Choroid plexus epithelial cell (primary cell): ENCODE results near the gene GSAP.
A peak's percentile ranks its signal among the peaks of the same experiment; 100 is the strongest.

ENCODE experiments used
- DNase-seq: peaks from one replicate; pipeline ENCODE4 v3.0.0-alpha.2; 2010; ENCODE audit warnings: low read depth
- H3K4me3 ChIP-seq: 2 replicates; pipeline ENCODE4 v1.5.1; 2011; ENCODE audit warnings: low read depth, mild to moderate bottlenecking, control low read depth, low read length, moderate library complexity
- TF ChIP-seq, protein P1 (sequence below): conservative IDR thresholded peaks from 2 replicates; pipeline ENCODE4 v1.5.1; 2011; ENCODE audit warnings: low read depth, mild to moderate bottlenecking, control low read depth, inconsistent platforms, low read length, moderate library complexity

The GSAP gene

DNA sequence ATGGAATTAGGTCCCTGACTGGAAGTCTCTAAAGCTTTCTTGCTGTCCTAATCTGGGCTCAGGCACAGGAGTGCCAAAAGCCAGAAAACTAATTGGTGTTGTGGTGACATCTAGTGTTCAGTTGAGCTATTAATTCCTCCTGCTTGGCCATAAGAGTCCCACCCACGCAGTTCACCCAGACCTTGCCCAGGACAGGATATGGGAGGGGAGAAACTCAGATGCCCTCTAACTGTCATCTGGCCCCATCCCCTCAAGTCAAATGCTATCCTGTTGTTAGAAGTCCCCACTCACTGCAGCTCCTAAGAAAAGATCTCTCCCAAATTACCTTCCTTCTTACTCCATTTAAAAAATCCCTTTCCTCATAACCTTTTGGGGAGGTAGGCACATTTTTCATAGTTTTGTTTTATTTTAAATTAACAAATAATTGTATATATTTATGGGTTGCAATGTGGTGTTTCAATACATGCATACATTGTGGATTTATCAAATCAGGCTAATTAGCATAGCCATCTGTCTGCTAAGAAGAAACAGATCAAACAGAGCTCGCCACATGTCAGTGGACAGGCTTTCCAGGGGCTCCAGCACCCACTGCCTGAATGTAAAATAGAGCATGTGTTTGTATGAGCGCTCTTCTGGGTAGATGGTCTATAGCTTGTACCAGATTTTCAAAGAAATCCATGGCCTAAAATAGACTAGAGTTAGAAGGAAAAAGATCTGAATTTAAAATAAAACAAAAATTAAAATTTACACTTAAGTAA, 84.0 kb downstream of the GSAP start:
- DNase-seq: peak; percentile 95
- H3K4me3 ChIP-seq: no peak overlapping the region
- TF ChIP-seq, protein P1, sequence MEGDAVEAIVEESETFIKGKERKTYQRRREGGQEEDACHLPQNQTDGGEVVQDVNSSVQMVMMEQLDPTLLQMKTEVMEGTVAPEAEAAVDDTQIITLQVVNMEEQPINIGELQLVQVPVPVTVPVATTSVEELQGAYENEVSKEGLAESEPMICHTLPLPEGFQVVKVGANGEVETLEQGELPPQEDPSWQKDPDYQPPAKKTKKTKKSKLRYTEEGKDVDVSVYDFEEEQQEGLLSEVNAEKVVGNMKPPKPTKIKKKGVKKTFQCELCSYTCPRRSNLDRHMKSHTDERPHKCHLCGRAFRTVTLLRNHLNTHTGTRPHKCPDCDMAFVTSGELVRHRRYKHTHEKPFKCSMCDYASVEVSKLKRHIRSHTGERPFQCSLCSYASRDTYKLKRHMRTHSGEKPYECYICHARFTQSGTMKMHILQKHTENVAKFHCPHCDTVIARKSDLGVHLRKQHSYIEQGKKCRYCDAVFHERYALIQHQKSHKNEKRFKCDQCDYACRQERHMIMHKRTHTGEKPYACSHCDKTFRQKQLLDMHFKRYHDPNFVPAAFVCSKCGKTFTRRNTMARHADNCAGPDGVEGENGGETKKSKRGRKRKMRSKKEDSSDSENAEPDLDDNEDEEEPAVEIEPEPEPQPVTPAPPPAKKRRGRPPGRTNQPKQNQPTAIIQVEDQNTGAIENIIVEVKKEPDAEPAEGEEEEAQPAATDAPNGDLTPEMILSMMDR: peak; percentile 80

DNA sequence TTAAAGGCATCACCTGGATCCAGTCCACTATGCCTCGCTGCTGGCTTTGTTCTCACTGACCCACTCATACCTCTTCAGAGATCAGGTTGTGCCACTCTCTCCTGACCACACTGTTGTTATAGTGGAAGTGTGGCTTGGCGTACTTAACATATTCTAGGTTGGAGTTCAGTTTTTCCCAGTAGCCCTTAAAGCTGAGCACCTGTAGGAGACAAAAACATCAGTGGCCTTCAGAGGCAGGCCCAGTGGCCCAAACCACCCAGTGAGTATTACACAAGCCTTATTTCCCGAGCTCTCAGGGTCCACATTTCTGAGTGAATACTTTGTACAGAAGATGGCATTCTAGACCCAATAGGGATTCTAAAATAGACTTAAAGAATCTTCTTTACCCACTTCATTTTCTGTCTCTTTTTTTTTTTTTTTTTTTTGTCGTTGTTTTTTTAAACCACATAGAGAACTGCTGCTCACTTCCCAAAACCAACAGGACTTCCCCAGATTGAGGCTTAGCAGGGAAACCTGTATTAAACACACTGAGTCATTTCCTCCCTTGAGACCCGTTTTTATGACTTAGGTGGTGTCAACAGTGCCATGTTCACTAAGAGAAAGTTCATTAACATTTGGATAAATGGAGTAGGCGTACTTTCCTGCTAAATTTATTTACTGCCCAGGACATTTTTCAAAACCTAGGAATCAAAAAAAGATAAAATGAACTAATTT, 85.8 kb downstream of the GSAP start:
- H3K4me3 ChIP-seq: no peak overlapping the region
- no peak for DNase-seq
- TF ChIP-seq, protein P1: no peak

DNA sequence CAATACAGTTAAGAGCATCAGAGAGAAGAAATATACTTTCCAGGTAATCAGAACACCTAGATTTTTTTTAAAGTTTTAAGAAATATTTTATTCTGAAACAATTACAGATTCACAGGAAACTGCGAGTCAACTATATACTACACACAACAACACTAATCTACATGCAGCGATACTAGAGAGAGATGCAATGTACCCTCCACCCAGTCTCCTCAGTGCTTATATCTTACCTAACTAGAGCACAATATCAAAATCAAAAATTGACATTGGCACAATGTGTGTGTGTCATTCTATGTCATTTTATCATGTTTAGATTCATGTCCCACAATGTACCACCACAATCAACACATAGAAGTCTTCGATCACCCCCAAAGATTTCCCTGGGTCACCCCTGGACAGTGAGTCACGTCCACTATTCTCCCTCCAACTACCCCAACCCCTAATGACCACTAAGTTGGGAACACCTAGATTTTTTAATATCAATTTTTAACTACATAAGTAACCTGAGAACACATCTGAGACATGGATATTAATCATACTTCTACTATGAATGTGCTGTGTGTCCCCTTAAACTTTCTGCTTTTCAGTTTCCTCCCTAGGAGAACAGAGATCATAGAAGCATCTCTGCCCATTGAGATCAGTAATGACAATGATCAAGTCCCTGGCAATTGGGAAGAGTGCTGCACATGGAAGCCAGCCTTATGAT, 86.5 kb downstream of the GSAP start:
- TF ChIP-seq, protein P1: no peak
- DNase-seq: no peak
- no peak overlapping the region for H3K4me3 ChIP-seq

DNA sequence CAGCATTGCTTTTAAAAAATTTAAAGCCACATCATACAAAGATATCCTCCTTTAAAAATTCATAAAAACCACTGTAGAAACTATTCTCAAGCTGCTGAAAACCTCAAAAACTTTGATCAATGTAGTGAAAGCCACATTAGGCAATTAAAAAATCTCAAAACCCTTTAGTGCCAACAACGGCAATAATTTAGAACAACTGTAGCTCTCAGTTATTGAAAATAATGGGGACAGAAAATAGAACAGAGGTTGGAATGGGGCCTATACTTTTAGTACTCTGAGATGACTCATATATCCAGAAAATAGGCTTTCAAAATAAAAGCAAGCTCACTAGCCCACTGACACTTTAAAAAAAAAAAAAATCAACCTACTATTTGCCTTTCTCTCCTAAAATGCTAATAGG, 87.5 kb downstream of the GSAP start:
- H3K4me3 ChIP-seq: no peak overlapping the region
- TF ChIP-seq, protein P1: no peak
- peak; percentile 49 for DNase-seq

DNA sequence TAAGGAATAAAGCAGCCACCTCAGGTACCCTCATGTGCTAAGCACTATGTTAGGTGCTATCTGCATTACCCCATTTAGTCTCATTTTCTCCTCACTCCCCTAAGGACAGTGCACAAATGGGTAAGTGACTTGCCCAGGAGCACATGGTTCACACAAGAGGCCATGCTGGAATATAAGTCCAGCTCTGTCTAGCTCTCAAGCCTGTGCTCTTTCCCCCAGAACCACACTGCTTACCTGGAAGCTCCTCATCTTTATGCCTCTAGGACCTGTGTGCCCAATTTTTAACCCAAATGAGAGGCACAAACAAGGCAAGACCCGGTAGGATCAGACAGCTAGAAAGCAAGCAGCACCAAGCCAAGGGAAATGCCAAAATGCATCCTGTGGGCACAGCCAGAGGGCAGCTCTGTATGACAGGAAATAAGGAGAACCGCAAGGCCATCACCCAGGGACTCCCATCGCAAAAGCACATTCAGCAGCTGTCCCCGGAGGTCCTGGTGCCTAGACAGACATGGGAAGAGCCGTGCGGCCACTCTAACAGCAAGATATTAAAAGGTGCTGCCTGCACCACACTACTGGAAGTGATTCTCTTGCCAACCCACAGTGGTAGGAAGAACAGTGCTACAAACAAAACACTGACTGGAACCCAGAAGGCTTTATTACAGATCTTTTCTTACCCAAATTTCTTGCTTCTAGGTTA, 88.1 kb downstream of the GSAP start:
- no peak overlapping the region for H3K4me3 ChIP-seq
- DNase-seq: no peak
- TF ChIP-seq, protein P1: no peak

DNA sequence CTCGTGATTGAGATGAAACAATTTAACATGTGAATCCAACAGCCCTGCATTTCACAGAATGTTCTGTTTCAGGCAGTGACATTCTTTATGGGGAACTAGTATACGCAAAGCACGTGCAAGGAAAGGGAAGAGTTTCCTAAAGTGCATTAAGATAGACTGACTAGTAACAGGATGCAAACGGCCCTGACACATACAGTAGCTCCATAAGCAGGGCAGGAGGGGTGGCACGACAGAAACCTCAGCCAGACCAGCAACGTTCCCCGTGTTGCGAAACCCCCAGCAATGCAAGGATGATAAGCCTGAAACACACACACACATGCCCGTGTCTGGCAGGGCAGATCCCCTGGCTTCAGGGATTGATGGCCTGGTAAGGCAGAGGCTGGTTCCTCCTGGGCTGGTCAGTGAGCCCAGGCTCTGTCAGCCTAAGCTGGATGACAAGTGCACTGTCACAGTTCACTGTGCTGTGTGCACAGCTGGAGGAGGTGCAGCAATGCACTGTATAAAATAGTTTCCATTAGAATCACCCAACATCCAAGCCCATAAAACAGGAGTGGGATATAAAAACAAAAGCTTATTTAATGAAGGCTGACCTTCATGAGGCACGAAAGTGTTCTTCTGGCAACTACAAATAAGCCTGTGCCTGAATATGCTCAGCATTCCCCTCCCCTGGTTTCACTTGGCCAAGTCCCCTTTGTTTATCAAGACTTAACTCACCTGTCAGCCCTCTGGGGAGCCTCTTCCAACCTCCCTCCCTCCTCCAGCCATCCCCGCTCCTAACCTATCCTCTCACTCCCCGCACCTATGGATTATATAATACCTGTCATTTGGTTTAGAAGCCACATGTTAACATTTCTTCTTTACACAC, 88.8 kb downstream of the GSAP start:
- TF ChIP-seq, protein P1: no peak
- peak; percentile 84 for DNase-seq
- H3K4me3 ChIP-seq: no peak overlapping the region
